ENCODE results near the gene GALNT9.
"Not testable (repeated sequence)": the region's sequence is repeated elsewhere in the genome, so short reads cannot be mapped to it uniquely, and the experiment has no call there.

GALNT9 gene

GRCh38 chr12:132307976-132308852 lies 21.2 kb downstream of the GALNT9 start:
- in situ Hi-C loops (cut with HindIII; ENCODE audit: low sequenced_read_pairs): no loop called here
- TF ChIP-seq, protein P1, sequence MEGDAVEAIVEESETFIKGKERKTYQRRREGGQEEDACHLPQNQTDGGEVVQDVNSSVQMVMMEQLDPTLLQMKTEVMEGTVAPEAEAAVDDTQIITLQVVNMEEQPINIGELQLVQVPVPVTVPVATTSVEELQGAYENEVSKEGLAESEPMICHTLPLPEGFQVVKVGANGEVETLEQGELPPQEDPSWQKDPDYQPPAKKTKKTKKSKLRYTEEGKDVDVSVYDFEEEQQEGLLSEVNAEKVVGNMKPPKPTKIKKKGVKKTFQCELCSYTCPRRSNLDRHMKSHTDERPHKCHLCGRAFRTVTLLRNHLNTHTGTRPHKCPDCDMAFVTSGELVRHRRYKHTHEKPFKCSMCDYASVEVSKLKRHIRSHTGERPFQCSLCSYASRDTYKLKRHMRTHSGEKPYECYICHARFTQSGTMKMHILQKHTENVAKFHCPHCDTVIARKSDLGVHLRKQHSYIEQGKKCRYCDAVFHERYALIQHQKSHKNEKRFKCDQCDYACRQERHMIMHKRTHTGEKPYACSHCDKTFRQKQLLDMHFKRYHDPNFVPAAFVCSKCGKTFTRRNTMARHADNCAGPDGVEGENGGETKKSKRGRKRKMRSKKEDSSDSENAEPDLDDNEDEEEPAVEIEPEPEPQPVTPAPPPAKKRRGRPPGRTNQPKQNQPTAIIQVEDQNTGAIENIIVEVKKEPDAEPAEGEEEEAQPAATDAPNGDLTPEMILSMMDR (IDR thresholded peaks at IDR 0.05; ENCODE audit: low read depth, low read length): no peak
- no peak for DNase-seq (ENCODE audit: low read depth, low spot score)
- no peak overlapping the region for H3K4me3 ChIP-seq (ENCODE audit: low read depth, low read length)

DNA sequence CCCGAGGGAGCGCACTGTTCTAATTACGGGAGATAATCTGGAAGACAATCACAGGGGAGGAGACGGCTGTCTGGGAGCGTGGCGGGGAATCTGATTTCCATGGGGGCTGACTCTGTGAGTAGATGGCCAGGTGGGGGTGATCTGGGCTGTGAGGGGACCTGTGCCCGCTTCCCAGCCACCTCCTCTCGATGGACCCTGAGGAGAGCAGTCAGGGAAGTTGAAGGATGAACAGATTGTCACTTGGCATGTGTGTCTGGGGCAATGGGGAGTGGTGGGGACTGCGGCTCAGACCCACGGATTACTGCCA lies 22.6 kb downstream of the GALNT9 start:
- no peak overlapping the region for H3K4me3 ChIP-seq (ENCODE audit: low read depth, low read length)
- TF ChIP-seq, protein P1 (IDR thresholded peaks at IDR 0.05; ENCODE audit: low read depth, low read length): no peak
- no peak for DNase-seq (ENCODE audit: low read depth, low spot score)
- in situ Hi-C loops (cut with HindIII; ENCODE audit: low sequenced_read_pairs): no loop called here

GRCh38 chr12:132305991-132306884 lies 23.2 kb downstream of the GALNT9 start:
- no peak for DNase-seq (ENCODE audit: low read depth, low spot score)
- no peak overlapping the region for H3K4me3 ChIP-seq (ENCODE audit: low read depth, low read length)
- TF ChIP-seq, protein P1 (IDR thresholded peaks at IDR 0.05; ENCODE audit: low read depth, low read length): no peak
- in situ Hi-C loops (cut with HindIII; ENCODE audit: low sequenced_read_pairs): no loop called here

GRCh38 chr12:132305560-132305966 lies 23.8 kb downstream of the GALNT9 start:
- in situ Hi-C loops (cut with HindIII; ENCODE audit: low sequenced_read_pairs): no loop called here
- no peak overlapping the region for H3K4me3 ChIP-seq (ENCODE audit: low read depth, low read length)
- TF ChIP-seq, protein P1 (IDR thresholded peaks at IDR 0.05; ENCODE audit: low read depth, low read length): no peak
- no peak for DNase-seq (ENCODE audit: low read depth, low spot score)

DNA sequence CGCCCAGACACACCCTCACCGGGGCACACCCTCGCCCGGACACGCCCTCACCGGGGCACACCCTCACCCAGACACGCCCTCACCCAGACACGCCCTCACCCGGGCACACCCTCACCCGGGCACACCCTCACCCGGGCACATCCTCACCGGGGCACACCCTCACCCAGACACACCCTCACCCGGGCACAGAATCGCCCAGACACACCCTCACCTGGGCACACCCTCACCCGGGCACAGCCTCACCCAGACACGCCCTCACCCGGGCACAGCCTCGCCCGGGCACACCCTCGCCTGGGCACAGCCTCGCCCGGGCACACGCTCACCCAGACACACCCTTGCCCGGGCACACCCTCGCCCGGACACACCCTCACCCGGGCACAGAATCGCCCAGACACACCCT lies 24.5 kb downstream of the GALNT9 start:
- DNase-seq (ENCODE audit: low read depth, low spot score); H3K4me3 ChIP-seq (ENCODE audit: low read depth, low read length); in situ Hi-C loops (cut with HindIII; ENCODE audit: low sequenced_read_pairs): not testable (repeated sequence)

GRCh38 chr12:132303853-132304373 lies 25.5 kb downstream of the GALNT9 start:
- in situ Hi-C loops (cut with HindIII; ENCODE audit: low sequenced_read_pairs); H3K4me3 ChIP-seq (ENCODE audit: low read depth, low read length); DNase-seq (ENCODE audit: low read depth, low spot score): not testable (repeated sequence)

DNA sequence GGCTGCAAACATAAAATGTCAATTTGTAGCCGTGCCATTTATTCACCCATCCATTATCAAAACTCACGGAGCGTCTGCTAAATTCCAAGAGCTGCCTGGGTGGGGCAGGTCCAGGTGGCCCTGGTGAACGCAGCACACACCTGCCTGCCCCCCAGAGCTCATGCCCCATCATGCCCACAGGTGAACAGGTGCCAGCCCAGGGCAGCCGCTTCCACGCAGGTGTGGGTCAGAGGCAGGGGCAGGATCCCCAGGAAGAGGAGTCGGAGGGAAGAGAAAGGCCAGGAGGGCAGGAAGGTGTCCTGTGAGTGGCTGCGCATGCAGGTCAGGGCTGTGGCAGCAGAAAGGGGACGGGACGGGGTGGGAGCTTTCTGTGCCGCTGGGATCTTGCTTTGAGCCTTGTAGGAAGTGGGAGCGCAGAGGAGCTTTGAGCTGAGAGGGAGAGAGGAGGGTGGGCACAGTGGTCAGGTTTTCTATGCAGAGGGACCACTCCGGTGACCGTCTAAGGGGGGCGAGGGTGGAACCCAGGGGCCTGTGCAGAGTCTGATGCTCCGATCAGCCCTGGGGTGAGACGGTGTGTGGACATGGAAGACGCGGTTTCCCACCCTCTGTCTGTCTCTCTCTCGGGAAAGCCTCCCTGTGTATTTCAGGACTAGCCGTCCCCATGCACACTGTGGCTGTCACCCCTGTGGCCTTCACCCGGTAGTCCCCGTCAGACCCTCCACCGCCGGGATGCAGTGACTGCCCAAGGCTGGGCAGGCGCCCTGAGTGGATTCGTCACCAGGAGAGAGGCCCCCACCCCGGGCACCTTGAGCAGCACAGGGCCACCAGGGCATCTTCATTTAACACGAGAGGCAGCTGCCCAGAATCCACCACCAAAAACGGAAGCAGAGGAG lies 26.7 kb downstream of the GALNT9 start:
- in situ Hi-C loops (cut with HindIII; ENCODE audit: low sequenced_read_pairs): no loop called here
- TF ChIP-seq, protein P1 (IDR thresholded peaks at IDR 0.05; ENCODE audit: low read depth, low read length): no peak
- no peak overlapping the region for H3K4me3 ChIP-seq (ENCODE audit: low read depth, low read length)
- no peak for DNase-seq (ENCODE audit: low read depth, low spot score)
